B cell (primary cell): ENCODE data around the gene DIS3. TPM values are rescaled to one million over a fixed set of nuclear protein-coding genes. Genes with fewer than 3 reads are reported as not detected.

Experiments
- ATAC-seq: fragments of 200-7000 bp; cut with Tn5 transposase; one replicate; pipeline ENCODE4 v1.10.0; 2021; ENCODE audit warnings: low read depth, mild to moderate bottlenecking, moderate number of reproducible peaks, moderate library complexity
- CTCF ChIA-PET: fragments of 350-600 bp; sonication (Branson Sonifier 250); formaldehyde crosslinking; loops from one replicate; lab custom pipeline; 2021; ENCODE audit warnings: antibody characterized with exemption, inconsistent platforms; lab: Charles Lee
- POLR2A ChIA-PET: fragments of 350-600 bp; sonication (Branson Sonifier 250); formaldehyde crosslinking; loops from one replicate; lab custom pipeline; 2021; ENCODE audit warnings: antibody characterized with exemption; lab: Charles Lee
- DNase-seq: peaks from one replicate; pipeline ENCODE4 v3.0.0; 2013
- H2AFZ ChIP-seq: 2 replicates; pipeline ENCODE4 v1.6.1; 2012; ENCODE audit warnings: mild to moderate bottlenecking, low read depth, low read length; ENCODE audit not compliant: insufficient read depth, poor library complexity, severe bottlenecking
- H3K27ac ChIP-seq, 2 donors: 1 replicate in 1 of 2; 2 replicates in 1 of 2; pipeline ENCODE4 v1.5.1; 2012 to 2013; ENCODE audit warnings: low read length in 2 of 2, mild to moderate bottlenecking in 2 of 2, moderate library complexity in 1 of 2
- H3K27me3 ChIP-seq, 4 experiments: fragments of 200-600 bp in 1 of 4; sonication (generic) in 1 of 4; replicated peaks in 1 of 4; 1 replicate in 2 of 4; 2 replicates in 2 of 4; pipeline versions ENCODE4 v1.6.1 to v1.7.0; 2013 to 2016; ENCODE audit warnings: low read length in 3 of 4, mild to moderate bottlenecking in 2 of 4, mixed read lengths in 1 of 4, moderate library complexity in 1 of 4; ENCODE audit not compliant: insufficient read depth in 4 of 4, control insufficient read depth in 3 of 4; ENCODE audit errors: control extremely low read depth in 1 of 4
- H3K36me3 ChIP-seq, 2 experiments: replicated peaks in 1 of 2; 1 replicate in 1 of 2; 2 replicates in 1 of 2; pipeline versions ENCODE4 v1.6.1 to v1.7.1; 2013; ENCODE audit warnings: low read length in 1 of 2; ENCODE audit not compliant: insufficient read depth in 2 of 2, control insufficient read depth in 1 of 2; ENCODE audit errors: control extremely low read depth in 1 of 2, extremely low read depth in 1 of 2
- H3K4me1 ChIP-seq, 2 donors: fragments of 200-600 bp in 1 of 2; sonication (generic) in 1 of 2; 1 replicate in 1 of 2; 2 replicates in 1 of 2; pipeline versions ENCODE4 v1.5.1 to v1.6.1; 2013 to 2017; ENCODE audit warnings: low read length in 2 of 2; ENCODE audit not compliant: control insufficient read depth in 2 of 2, insufficient read depth in 2 of 2
- H3K4me2 ChIP-seq: replicated peaks from 2 replicates; pipeline ENCODE3; 2012; ENCODE audit warnings: mild to moderate bottlenecking, low read depth, low read length; ENCODE audit not compliant: poor library complexity, severe bottlenecking
- H3K4me3 ChIP-seq, 5 experiments: fragments of 200-600 bp in 1 of 5; sonication (generic) in 1 of 5; 1 replicate in 3 of 5; 2 replicates in 2 of 5; pipeline versions ENCODE4 v1.5.1 to v1.7.0; 2011 to 2016; ENCODE audit warnings: low read length in 4 of 5, mild to moderate bottlenecking in 4 of 5, low read depth in 2 of 5, control low read depth in 1 of 5, moderate library complexity in 1 of 5; ENCODE audit not compliant: insufficient read depth in 1 of 5; ENCODE audit errors: control extremely low read depth in 1 of 5, extremely low read depth in 1 of 5
- H3K79me2 ChIP-seq: fragments of 200-600 bp; sonication (generic); one replicate; pipeline ENCODE4 v1.6.0; 2016; ENCODE audit warnings: low read length; ENCODE audit not compliant: control insufficient read depth, insufficient read depth
- H3K9ac ChIP-seq: fragments of 200-600 bp; sonication (generic); 2 replicates; pipeline ENCODE4 v1.6.1; 2017; ENCODE audit warnings: mild to moderate bottlenecking, low read length, moderate library complexity
- H3K9me3 ChIP-seq, 3 donors: one replicate each; pipeline versions ENCODE4 v1.6.1 to v1.7.1; 2013; ENCODE audit warnings: low read length in 2 of 3; ENCODE audit not compliant: control insufficient read depth in 2 of 3, insufficient read depth in 1 of 3; ENCODE audit errors: control extremely low read depth in 1 of 3
- H4K20me1 ChIP-seq: 2 replicates; pipeline ENCODE4 v1.6.0; 2012; ENCODE audit warnings: mild to moderate bottlenecking, low read length; ENCODE audit not compliant: insufficient read depth, control insufficient read depth, poor library complexity, severe bottlenecking
- H3K27ac Mint-ChIP-seq: one replicate; pipeline ENCODE4 v1.8.0; 2021; ENCODE audit warnings: mixed read lengths
- H3K27me3 Mint-ChIP-seq: one replicate; pipeline ENCODE4 v1.8.0; 2021; ENCODE audit warnings: mixed read lengths
- H3K4me1 Mint-ChIP-seq: one replicate; pipeline ENCODE4 v1.8.0; 2021; ENCODE audit warnings: mixed read lengths
- H3K4me3 Mint-ChIP-seq: one replicate; pipeline ENCODE4 v1.8.0; 2021; ENCODE audit warnings: mixed read lengths
- H3K9me3 Mint-ChIP-seq: one replicate; pipeline ENCODE4 v1.8.0; 2022; ENCODE audit warnings: mixed read lengths; ENCODE audit not compliant: insufficient read depth
- CTCF ChIP-seq: fragments of 200-600 bp; IDR thresholded peaks from one replicate; pipeline ENCODE4 v1.8.0; 2022; ENCODE audit warnings: antibody characterized with exemption, mild to moderate bottlenecking
- EZH2 ChIP-seq: IDR thresholded peaks from 2 replicates; pipeline ENCODE4 v1.6.1; 2012; ENCODE audit warnings: borderline replicate concordance, low read depth, mild to moderate bottlenecking, moderate library complexity, low read length; ENCODE audit not compliant: insufficient read depth, poor library complexity, severe bottlenecking
- WGBS: methylation state at CpG from one replicate; pipeline ENCODE4 v1.1.5; 2013; ENCODE audit warnings: missing lambda C conversion rate; ENCODE audit not compliant: insufficient coverage; 5-methylcytosine and 5-hydroxymethylcytosine counted together
- intact Hi-C: fragments of 100-400 bp; cut with micrococcal nuclease; formaldehyde crosslinking; loops from one replicate; pipeline ENCODE4 v1.10.0; 2022
- polyA plus RNA-seq: library from polyadenylated mRNA; depleted of rRNA; stranded (reverse); fragments of >200 nt; gene quantifications from 2 replicates; pipeline ENCODE4 v1.2.3, GENCODE V29; 2012
- total RNA-seq, 2 donors: library from RNA; stranded (reverse); fragments of 120-200 nt in 1 of 2; gene quantifications; 1 replicate in 1 of 2; 2 replicates in 1 of 2; pipeline versions ENCODE4 v1.2.3 to v1.2.4, GENCODE V29; 2013 to 2022

The DIS3 gene
- total and polyA plus RNA-seq, 2 donors (not counting 1 experiment from before 2014, with no cell fraction given): 10.4 to 39.8 TPM

- Histone ChIP-seq H3K9ac (peak overlapping the region; percentile 86), H3K4me1 (peaks cover 21 to 25% of the 10 kb centered on the region in 2 donors), H2AFZ (peak overlapping the region; percentile 93), H3K27me3 (no peaks in the 10 kb centered on the region), H4K20me1 (peaks cover 15% of the 10 kb centered on the region), H3K4me2 (peak overlapping the region; percentile 79), H3K36me3 (peaks cover 6 to 10% of the 10 kb centered on the region in 2 experiments), H3K4me3 (peak overlapping the region; percentile 85 to 92 (median 89)), H3K79me2 (peaks cover 78% of the 10 kb centered on the region), H3K27ac (peak overlapping the region; percentile 79 to 89), H3K9me3 (no peaks in the 10 kb centered on the region)
- peak; percentile 26 for DNase-seq
- no peak for ATAC-seq
- CTCF ChIA-PET: no interaction called here
- intact Hi-C loops: loop anchor here (1.0 kb wide), 1 partner anchor 55 kb away; the partner anchor contains the start of genes BORA and MZT1
- no peak for TF ChIP-seq EZH2
- no peak for TF ChIP-seq CTCF
- H3K27me3 Mint-ChIP-seq: no peaks in the 10 kb centered on the region
- H3K4me3 Mint-ChIP-seq: peak overlapping the region; percentile 98
- H3K27ac Mint-ChIP-seq: peak overlapping the region; percentile 70
- H3K9me3 Mint-ChIP-seq: no peaks in the 10 kb centered on the region
- POLR2A ChIA-PET: no interaction called here
- WGBS: no CpG with 5 or more reads among the region's 7 CpGs
- peaks cover 51% of the 10 kb centered on the region for H3K4me1 Mint-ChIP-seq
These were observed 1.0 kb upstream of the DIS3 start for GRCh38 chr13:72782717-72783116.

GRCh38 chr13:72774019-72774418, 7.7 kb downstream of the DIS3 start:
- H2AFZ ChIP-seq: no peak overlapping the region
- no CpG with 5 or more reads among the region's 2 CpGs for WGBS
- H3K4me1 ChIP-seq: peaks cover 0 to 1% of the 10 kb centered on the region in 2 donors
- H3K36me3 ChIP-seq: peaks cover 44 to 89% of the 10 kb centered on the region in 2 experiments
- no peak overlapping the region for H3K27ac Mint-ChIP-seq
- H3K9ac ChIP-seq: no peak overlapping the region
- peaks cover 26% of the 10 kb centered on the region for H4K20me1 ChIP-seq
- H3K79me2 ChIP-seq: peaks cover 18% of the 10 kb centered on the region
- POLR2A ChIA-PET: no interaction called here
- no peak overlapping the region for H3K4me3 Mint-ChIP-seq
- CTCF ChIA-PET: no interaction called here
- DNase-seq (no peak), ATAC-seq (no peak)
- H3K4me3 ChIP-seq: no peak overlapping the region
- H3K4me2 ChIP-seq: no peak overlapping the region
- no peaks in the 10 kb centered on the region for H3K9me3 ChIP-seq
- TF ChIP-seq EZH2 (no peak), CTCF (no peak)
- intact Hi-C loops: no loop called here
- H3K4me1 Mint-ChIP-seq: peaks cover 5% of the 10 kb centered on the region
- no peaks in the 10 kb centered on the region for H3K27me3 Mint-ChIP-seq
- no peaks in the 10 kb centered on the region for H3K27me3 ChIP-seq
- no peak overlapping the region for H3K27ac ChIP-seq
- no peaks in the 10 kb centered on the region for H3K9me3 Mint-ChIP-seq
